Measurements from ENCODE around the gene SIGLEC5.

DNA sequence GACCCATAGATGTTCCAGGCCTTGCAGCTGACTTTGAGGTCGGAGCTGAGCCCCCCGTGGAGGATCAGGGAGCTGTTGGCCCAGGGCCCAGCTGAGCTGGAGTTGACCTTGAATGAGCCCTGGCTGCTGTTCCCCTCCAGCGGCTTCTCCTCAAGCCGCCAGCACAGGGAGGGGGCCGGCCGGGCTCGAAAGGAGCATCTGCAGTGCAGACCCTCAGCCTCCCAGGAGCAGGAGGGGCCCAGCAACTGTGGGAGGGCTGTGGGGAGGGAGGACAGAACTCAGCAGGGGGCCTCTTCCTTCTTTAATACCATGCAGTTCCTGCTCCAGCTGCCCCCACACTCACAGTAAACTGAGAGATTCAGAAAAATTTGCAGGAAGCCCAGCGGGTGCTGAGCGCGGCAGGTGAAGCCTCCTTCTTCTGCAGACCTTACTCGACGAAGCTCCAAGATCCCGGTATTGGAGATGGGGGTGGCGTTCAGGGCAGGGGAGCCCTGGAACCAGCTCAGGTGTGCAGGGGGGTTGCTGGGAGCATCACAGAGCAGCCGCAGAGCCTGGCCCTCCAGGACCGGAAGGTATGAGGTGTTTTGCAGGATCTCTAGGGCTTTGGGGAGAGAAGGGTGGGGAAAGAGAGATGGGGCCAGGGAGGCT is 2.6 kb downstream of the SIGLEC5 start:
- TF ChIP-seq CTCF (IDR thresholded peaks at IDR 0.05; ENCODE audit: control extremely low read depth in 1 of 3, insufficient read depth in 1 of 3, low read depth in 1 of 3, low read length in 3 of 3) = no peak
- TF ChIP-seq RAD21 (IDR thresholded peaks at IDR 0.05 in 1 of 2, conservative IDR thresholded peaks at IDR 0.05 in 1 of 2; ENCODE audit: low read depth in 2 of 2, low read length in 2 of 2) = no peak
- TF ChIP-seq POU5F1 (IDR thresholded peaks at IDR 0.05; ENCODE audit: low read depth, low read length) = no peak
- TF ChIP-seq SIRT6 (IDR thresholded peaks at IDR 0.05; ENCODE audit: low read length) = no peak
- no peak for TF ChIP-seq POLR2A (IDR thresholded peaks at IDR 0.05; ENCODE audit: control extremely low read depth in 1 of 2, low read depth in 2 of 2, low read length in 2 of 2)
- TF ChIP-seq POLR2AphosphoS5 (IDR thresholded peaks at IDR 0.05; ENCODE audit: low read depth, low read length) = no peak
- TF ChIP-seq, protein P1, sequence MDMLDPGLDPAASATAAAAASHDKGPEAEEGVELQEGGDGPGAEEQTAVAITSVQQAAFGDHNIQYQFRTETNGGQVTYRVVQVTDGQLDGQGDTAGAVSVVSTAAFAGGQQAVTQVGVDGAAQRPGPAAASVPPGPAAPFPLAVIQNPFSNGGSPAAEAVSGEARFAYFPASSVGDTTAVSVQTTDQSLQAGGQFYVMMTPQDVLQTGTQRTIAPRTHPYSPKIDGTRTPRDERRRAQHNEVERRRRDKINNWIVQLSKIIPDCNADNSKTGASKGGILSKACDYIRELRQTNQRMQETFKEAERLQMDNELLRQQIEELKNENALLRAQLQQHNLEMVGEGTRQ (IDR thresholded peaks at IDR 0.05; ENCODE audit: low read length) = no peak
- TF ChIP-seq EP300 (IDR thresholded peaks at IDR 0.05; ENCODE audit: borderline replicate concordance in 1 of 2, low read depth in 2 of 2, low read length in 2 of 2) = no peak
- TF ChIP-seq, protein P2, sequence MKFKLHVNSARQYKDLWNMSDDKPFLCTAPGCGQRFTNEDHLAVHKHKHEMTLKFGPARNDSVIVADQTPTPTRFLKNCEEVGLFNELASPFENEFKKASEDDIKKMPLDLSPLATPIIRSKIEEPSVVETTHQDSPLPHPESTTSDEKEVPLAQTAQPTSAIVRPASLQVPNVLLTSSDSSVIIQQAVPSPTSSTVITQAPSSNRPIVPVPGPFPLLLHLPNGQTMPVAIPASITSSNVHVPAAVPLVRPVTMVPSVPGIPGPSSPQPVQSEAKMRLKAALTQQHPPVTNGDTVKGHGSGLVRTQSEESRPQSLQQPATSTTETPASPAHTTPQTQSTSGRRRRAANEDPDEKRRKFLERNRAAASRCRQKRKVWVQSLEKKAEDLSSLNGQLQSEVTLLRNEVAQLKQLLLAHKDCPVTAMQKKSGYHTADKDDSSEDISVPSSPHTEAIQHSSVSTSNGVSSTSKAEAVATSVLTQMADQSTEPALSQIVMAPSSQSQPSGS (IDR thresholded peaks at IDR 0.05; ENCODE audit: low read length) = no peak
- TF ChIP-seq EZH2 (IDR thresholded peaks at IDR 0.05; ENCODE audit: low read depth, low read length, severe bottlenecking) = no peak
